ENCODE results near the gene NDUFV3. TPM values are rescaled to one million over a fixed set of nuclear protein-coding genes. Genes with fewer than 3 reads are reported as not detected.

NDUFV3 gene
- total RNA-seq, 2 experiments from 2014 or later = 29.0 to 29.8 TPM

DNA sequence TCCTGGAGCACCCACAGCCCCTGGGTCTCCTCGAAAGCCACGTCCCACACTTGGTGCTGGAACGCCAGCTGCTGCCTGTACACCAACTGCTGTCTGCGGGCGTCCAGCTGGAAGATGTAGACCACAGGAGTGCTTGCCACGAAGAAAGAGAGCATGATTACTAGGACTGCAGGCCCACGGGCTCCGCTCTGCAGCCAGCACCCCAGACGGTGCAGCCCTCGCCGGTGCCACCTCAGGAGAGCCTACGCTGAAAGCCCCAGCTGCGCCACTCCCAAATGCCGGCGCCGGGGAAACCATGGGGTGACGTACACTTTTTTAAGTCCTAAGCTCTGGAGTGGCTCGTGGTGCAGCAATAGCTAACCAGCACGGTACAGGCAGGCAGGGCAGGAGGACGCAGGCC is 39.5 kb upstream of the NDUFV3 start:
- Mint-ChIP-seq H3K27ac (no peak overlapping the region), H3K9me3 (no peaks in the 10 kb centered on the region), H3K4me3 (no peak overlapping the region), H3K4me1 (ENCODE audit: low read depth) (peaks cover 13% of the 10 kb centered on the region), H3K36me3 (ENCODE audit: low read depth) (peaks cover 59% of the 10 kb centered on the region), H3K27me3 (no peaks in the 10 kb centered on the region)
- DNase-seq (no peak), ATAC-seq (no peak)
- intact Hi-C loops (cut with micrococcal nuclease) = no loop called here
- POLR2A ChIA-PET = interaction anchor here (1.2 kb wide), 1 partner anchor 10 kb away, joined by 5 read pairs; no protein-coding TSS in a partner anchor
- CTCF ChIA-PET = no interaction called here
- TF ChIP-seq, protein P1, sequence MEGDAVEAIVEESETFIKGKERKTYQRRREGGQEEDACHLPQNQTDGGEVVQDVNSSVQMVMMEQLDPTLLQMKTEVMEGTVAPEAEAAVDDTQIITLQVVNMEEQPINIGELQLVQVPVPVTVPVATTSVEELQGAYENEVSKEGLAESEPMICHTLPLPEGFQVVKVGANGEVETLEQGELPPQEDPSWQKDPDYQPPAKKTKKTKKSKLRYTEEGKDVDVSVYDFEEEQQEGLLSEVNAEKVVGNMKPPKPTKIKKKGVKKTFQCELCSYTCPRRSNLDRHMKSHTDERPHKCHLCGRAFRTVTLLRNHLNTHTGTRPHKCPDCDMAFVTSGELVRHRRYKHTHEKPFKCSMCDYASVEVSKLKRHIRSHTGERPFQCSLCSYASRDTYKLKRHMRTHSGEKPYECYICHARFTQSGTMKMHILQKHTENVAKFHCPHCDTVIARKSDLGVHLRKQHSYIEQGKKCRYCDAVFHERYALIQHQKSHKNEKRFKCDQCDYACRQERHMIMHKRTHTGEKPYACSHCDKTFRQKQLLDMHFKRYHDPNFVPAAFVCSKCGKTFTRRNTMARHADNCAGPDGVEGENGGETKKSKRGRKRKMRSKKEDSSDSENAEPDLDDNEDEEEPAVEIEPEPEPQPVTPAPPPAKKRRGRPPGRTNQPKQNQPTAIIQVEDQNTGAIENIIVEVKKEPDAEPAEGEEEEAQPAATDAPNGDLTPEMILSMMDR (IDR thresholded peaks at IDR 0.05) = no peak

- TF ChIP-seq, protein P1 (IDR thresholded peaks at IDR 0.05) = no peak
- POLR2A ChIA-PET = interaction anchor here (1.0 kb wide), 1 partner anchor 9 kb away, joined by 5 read pairs; no protein-coding TSS in a partner anchor
- Mint-ChIP-seq H3K27me3 (no peaks in the 10 kb centered on the region), H3K27ac (no peak overlapping the region), H3K9me3 (no peaks in the 10 kb centered on the region), H3K4me3 (no peak overlapping the region), H3K36me3 (ENCODE audit: low read depth) (peaks cover 58% of the 10 kb centered on the region), H3K4me1 (ENCODE audit: low read depth) (peaks cover 7% of the 10 kb centered on the region)
- intact Hi-C loops (cut with micrococcal nuclease) = no loop called here
- ATAC-seq (no peak), DNase-seq (no peak)
- CTCF ChIA-PET = no interaction called here
These were observed 38.7 kb upstream of the NDUFV3 start for GRCh38 chr21:42854246-42855010.

DNA sequence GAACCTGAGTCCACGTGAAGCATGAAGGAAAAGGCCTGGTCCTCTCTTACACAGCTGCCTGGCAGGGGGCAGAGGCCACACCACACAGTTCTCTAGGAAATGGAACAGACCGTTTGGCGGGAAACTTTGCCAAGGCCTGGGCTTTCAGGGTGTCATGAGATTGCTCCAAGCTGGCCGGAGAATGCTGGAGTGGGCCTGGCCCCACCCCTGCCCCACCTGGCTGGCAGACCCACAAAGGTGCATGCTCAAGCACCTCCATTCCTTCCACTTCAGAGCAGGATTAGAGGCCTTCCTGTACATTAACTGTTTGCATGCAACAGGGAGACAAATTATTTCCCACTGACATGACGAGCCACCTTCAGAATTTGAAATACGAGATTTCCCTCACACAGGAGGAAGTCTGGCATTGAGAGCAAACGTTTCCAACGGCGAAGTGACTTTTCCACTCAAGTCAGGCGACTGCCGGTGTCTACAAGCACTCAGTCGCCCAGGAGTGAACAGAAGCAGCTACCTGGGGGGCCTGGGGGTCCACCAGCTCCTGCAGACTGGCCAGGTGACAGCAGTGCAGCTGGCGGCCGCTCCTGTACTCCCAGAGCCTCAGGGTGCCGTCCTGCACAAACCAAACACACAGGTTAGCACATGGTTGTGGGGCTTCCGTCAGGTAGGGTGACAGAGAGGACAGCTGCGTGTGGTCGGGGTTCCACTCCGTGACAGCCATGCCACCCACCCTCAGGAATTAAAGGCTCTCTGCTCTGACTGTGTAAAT is 37.8 kb upstream of the NDUFV3 start:
- H3K9me3 Mint-ChIP-seq = no peaks in the 10 kb centered on the region
- no peaks in the 10 kb centered on the region for H3K27me3 Mint-ChIP-seq
- ChIA-PET CTCF (no interaction called here), POLR2A (interaction anchor here (0.8 to 1.0 kb wide), 2 partner anchors 8 to 14 kb away, joined by 3 to 5 read pairs; no protein-coding TSS in a partner anchor)
- no peak overlapping the region for H3K27ac Mint-ChIP-seq
- ATAC-seq = no peak
- peaks cover 5% of the 10 kb centered on the region for H3K4me1 Mint-ChIP-seq (ENCODE audit: low read depth)
- TF ChIP-seq, protein P1 (IDR thresholded peaks at IDR 0.05) = no peak
- DNase-seq = no peak
- H3K36me3 Mint-ChIP-seq (ENCODE audit: low read depth) = peaks cover 49% of the 10 kb centered on the region
- intact Hi-C loops (cut with micrococcal nuclease) = no loop called here
- H3K4me3 Mint-ChIP-seq = no peak overlapping the region

- ATAC-seq = no peak
- TF ChIP-seq, protein P1 (IDR thresholded peaks at IDR 0.05) = no peak
- POLR2A ChIA-PET = interaction anchor here (0.8 kb wide), 1 partner anchor 13 kb away, joined by 3 read pairs; no protein-coding TSS in a partner anchor
- peaks cover 1% of the 10 kb centered on the region for H3K4me1 Mint-ChIP-seq (ENCODE audit: low read depth)
- no peak overlapping the region for H3K27ac Mint-ChIP-seq
- H3K27me3 Mint-ChIP-seq = no peaks in the 10 kb centered on the region
- intact Hi-C loops (cut with micrococcal nuclease) = no loop called here
- CTCF ChIA-PET = no interaction called here
- no peak overlapping the region for H3K4me3 Mint-ChIP-seq
- H3K36me3 Mint-ChIP-seq (ENCODE audit: low read depth) = peaks cover 45% of the 10 kb centered on the region
- H3K9me3 Mint-ChIP-seq = no peaks in the 10 kb centered on the region
- DNase-seq = no peak
These were observed 37.2 kb upstream of the NDUFV3 start for GRCh38 chr21:42855937-42856335.

DNA sequence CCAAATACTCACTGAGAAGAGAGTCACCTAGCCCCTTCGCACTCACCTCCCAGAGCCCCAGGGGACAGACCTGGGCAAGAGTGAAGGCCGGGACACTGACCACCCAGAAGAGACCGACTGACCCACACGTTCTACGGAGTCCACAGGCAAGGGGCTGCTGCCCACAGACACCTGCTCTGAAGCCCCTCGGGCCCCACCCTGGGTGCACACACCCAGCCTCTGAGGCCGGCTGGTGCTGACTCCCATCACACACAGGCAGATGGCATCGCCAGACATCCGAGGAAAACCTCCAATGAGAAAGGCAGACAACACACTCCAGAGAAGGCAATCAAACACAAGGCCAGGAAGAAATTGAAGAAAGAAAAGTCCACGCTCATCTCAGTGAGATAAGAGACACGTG is 35.9 kb upstream of the NDUFV3 start:
- peaks cover 39% of the 10 kb centered on the region for H3K36me3 Mint-ChIP-seq (ENCODE audit: low read depth)
- no peak overlapping the region for H3K4me3 Mint-ChIP-seq
- intact Hi-C loops (cut with micrococcal nuclease) = no loop called here
- no peaks in the 10 kb centered on the region for H3K4me1 Mint-ChIP-seq (ENCODE audit: low read depth)
- TF ChIP-seq, protein P1 (IDR thresholded peaks at IDR 0.05) = no peak
- no peak for ATAC-seq
- no peak for DNase-seq
- H3K27me3 Mint-ChIP-seq = no peaks in the 10 kb centered on the region
- POLR2A ChIA-PET = no interaction called here
- no peak overlapping the region for H3K27ac Mint-ChIP-seq
- CTCF ChIA-PET = no interaction called here
- H3K9me3 Mint-ChIP-seq = no peaks in the 10 kb centered on the region

All from activated CD8-positive, alpha-beta T cell treated with anti-CD3 and anti-CD28 coated beads for 36 hours (primary cell).